Activated B cell treated with CpG ODN at 0.5 μM for 24 hours (primary cell): ENCODE data around the gene SLC4A2. TPM values are rescaled to one million over a fixed set of nuclear protein-coding genes. Genes with fewer than 3 reads are reported as not detected.

Experiments used
- ATAC-seq: fragments of 200-7000 bp; cut with Tn5 transposase; one replicate; pipeline ENCODE4 v1.10.0; 2021; ENCODE audit warnings: low read depth, mild to moderate bottlenecking, moderate library complexity
- CTCF ChIA-PET: fragments of 350-600 bp; sonication (Branson Sonifier 250); formaldehyde crosslinking; loops from one replicate; lab custom pipeline; 2021; ENCODE audit warnings: antibody characterized with exemption; lab: Charles Lee
- POLR2A ChIA-PET: fragments of 350-600 bp; sonication (Branson Sonifier 250); formaldehyde crosslinking; loops from one replicate; lab custom pipeline; 2021; ENCODE audit warnings: antibody characterized with exemption; lab: Charles Lee
- DNase-seq: peaks from one replicate; pipeline ENCODE4 v3.0.0; 2022
- H3K27ac Mint-ChIP-seq: one replicate; pipeline ENCODE4 v1.8.0; 2020; ENCODE audit warnings: mixed read lengths
- H3K27me3 Mint-ChIP-seq: one replicate; pipeline ENCODE4 v1.8.0; 2021; ENCODE audit warnings: mixed read lengths
- H3K36me3 Mint-ChIP-seq: one replicate; pipeline ENCODE4 v1.8.0; 2021; ENCODE audit warnings: low read depth, mixed read lengths
- H3K4me1 Mint-ChIP-seq: one replicate; pipeline ENCODE4 v1.8.0; 2021; ENCODE audit warnings: mixed read lengths
- H3K4me3 Mint-ChIP-seq: one replicate; pipeline ENCODE4 v1.8.0; 2020; ENCODE audit warnings: mild to moderate bottlenecking, mixed read lengths
- H3K9me3 Mint-ChIP-seq: one replicate; pipeline ENCODE4 v1.8.0; 2020; ENCODE audit warnings: mixed read lengths
- intact Hi-C: fragments of 100-400 bp; cut with micrococcal nuclease; formaldehyde crosslinking; loops from one replicate; pipeline ENCODE4 v1.15.1; 2024
- total RNA-seq: library from RNA; stranded (reverse); gene quantifications from 2 replicates; pipeline ENCODE4 v1.2.3, GENCODE V29; 2022
- TF ChIP-seq, protein P1 (sequence below): fragments of 200-600 bp; IDR thresholded peaks from one replicate; pipeline ENCODE4 v1.8.0; 2022; ENCODE audit warnings: antibody characterized with exemption, mild to moderate bottlenecking

The SLC4A2 gene
- total RNA-seq, 1 donor from 2014 or later = 72.5 TPM

- intact Hi-C loops = no loop called here
- CTCF ChIA-PET = no interaction called here
- Mint-ChIP-seq H3K9me3 (no peaks in the 10 kb centered on the region), H3K27ac (no peak overlapping the region), H3K4me1 (peaks cover 27% of the 10 kb centered on the region), H3K27me3 (no peaks in the 10 kb centered on the region), H3K36me3 (peaks cover 38% of the 10 kb centered on the region), H3K4me3 (no peak overlapping the region)
- TF ChIP-seq, protein P1, sequence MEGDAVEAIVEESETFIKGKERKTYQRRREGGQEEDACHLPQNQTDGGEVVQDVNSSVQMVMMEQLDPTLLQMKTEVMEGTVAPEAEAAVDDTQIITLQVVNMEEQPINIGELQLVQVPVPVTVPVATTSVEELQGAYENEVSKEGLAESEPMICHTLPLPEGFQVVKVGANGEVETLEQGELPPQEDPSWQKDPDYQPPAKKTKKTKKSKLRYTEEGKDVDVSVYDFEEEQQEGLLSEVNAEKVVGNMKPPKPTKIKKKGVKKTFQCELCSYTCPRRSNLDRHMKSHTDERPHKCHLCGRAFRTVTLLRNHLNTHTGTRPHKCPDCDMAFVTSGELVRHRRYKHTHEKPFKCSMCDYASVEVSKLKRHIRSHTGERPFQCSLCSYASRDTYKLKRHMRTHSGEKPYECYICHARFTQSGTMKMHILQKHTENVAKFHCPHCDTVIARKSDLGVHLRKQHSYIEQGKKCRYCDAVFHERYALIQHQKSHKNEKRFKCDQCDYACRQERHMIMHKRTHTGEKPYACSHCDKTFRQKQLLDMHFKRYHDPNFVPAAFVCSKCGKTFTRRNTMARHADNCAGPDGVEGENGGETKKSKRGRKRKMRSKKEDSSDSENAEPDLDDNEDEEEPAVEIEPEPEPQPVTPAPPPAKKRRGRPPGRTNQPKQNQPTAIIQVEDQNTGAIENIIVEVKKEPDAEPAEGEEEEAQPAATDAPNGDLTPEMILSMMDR = no peak
- no peak for ATAC-seq
- DNase-seq = no peak
- POLR2A ChIA-PET = interaction anchor here (0.6 to 0.9 kb wide), 3 partner anchors 17 to 814 kb away, joined by 3 read pairs; partner anchors contain the start of genes FASTK and PRKAG2
Observed at GRCh38 chr7:151063212-151063561, 3.8 kb downstream of the SLC4A2 start.

DNA sequence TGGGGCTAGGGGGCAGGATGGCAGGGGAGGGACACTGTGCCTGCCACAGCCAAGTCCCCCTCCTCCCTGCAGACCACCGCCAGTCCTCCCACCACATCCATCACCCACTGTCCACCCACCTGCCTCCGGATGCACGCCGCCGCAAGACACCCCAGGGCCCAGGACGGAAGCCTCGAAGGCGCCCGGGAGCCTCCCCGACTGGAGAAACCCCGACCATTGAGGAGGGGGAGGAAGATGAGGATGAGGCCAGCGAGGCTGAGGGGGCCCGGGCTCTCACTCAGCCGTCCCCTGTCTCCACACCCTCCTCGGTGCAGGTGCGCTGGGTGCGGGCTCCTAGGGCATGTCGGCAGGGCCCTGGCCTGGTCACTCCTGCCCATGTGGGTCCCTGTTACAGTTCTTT lies 5.1 kb downstream of the SLC4A2 start:
- intact Hi-C loops = no loop called here
- ATAC-seq (no peak), DNase-seq (no peak)
- H3K36me3 Mint-ChIP-seq = peaks cover 39% of the 10 kb centered on the region
- TF ChIP-seq, protein P1 = no peak
- H3K27me3 Mint-ChIP-seq = no peaks in the 10 kb centered on the region
- no peak overlapping the region for H3K27ac Mint-ChIP-seq
- no peaks in the 10 kb centered on the region for H3K9me3 Mint-ChIP-seq
- H3K4me1 Mint-ChIP-seq = peaks cover 18% of the 10 kb centered on the region
- ChIA-PET CTCF (no interaction called here), POLR2A (interaction anchor here (0.6 kb wide), 1 partner anchor 51 kb away, joined by 6 read pairs; no protein-coding TSS in a partner anchor)
- no peak overlapping the region for H3K4me3 Mint-ChIP-seq

DNA sequence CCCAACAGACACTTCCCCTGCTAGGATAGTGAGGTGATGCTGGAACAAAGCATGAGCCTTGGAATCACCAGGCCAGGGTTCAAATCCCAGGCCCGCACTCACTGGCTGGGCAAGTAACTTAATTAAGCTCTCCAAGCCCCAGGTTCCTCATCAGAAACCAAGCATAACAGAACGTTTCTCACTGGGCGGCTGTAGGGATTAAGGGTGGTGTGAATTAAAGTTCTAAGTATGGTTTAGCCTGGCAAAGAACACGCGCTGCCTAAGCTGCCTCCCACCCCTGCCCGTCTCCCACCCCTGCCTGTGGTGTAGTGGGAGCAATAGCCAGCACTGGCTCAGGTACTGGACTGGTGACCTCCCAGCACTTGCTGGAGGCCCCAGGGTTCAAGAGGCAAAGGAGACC lies 5.6 kb downstream of the SLC4A2 start:
- POLR2A ChIA-PET = no interaction called here
- peaks cover 42% of the 10 kb centered on the region for H3K36me3 Mint-ChIP-seq

DNA sequence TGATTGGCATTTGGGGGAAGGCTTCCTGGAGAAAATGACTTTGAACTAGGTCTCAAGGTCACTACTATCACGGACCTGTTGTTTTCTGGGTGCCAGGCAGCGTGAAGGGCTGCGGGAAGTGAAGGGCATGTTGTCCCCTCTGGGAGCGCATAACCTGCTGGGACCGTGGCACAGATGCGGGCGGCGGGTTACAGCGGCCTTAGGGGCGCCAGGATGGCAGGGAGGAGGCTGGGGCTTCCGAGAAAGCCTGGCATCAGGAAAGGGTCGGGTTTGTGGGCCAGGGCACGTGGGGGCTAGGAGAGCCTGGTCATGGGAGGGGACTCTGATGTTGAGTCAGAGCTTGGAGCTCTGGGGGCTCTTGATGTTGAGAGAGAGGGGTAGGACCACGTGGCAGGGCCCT lies 6.1 kb downstream of the SLC4A2 start:
- no peaks in the 10 kb centered on the region for H3K27me3 Mint-ChIP-seq
- no peak overlapping the region for H3K27ac Mint-ChIP-seq
- H3K4me1 Mint-ChIP-seq = peaks cover 12% of the 10 kb centered on the region
- H3K36me3 Mint-ChIP-seq = peaks cover 48% of the 10 kb centered on the region
- DNase-seq = no peak
- POLR2A ChIA-PET = no interaction called here
- H3K4me3 Mint-ChIP-seq = no peak overlapping the region
- no peak for ATAC-seq
- H3K9me3 Mint-ChIP-seq = no peaks in the 10 kb centered on the region
- intact Hi-C loops = no loop called here
- CTCF ChIA-PET = no interaction called here
- TF ChIP-seq, protein P1 = no peak

More for the DNA sequence above, 5.6 kb downstream of the SLC4A2 start:
- intact Hi-C loops = no loop called here
- H3K9me3 Mint-ChIP-seq = no peaks in the 10 kb centered on the region
- H3K27ac Mint-ChIP-seq = no peak overlapping the region
- ATAC-seq (no peak), DNase-seq (no peak)
- H3K4me1 Mint-ChIP-seq = peaks cover 17% of the 10 kb centered on the region
- no peaks in the 10 kb centered on the region for H3K27me3 Mint-ChIP-seq
- CTCF ChIA-PET = no interaction called here
- no peak overlapping the region for H3K4me3 Mint-ChIP-seq
- TF ChIP-seq, protein P1 = no peak

DNA sequence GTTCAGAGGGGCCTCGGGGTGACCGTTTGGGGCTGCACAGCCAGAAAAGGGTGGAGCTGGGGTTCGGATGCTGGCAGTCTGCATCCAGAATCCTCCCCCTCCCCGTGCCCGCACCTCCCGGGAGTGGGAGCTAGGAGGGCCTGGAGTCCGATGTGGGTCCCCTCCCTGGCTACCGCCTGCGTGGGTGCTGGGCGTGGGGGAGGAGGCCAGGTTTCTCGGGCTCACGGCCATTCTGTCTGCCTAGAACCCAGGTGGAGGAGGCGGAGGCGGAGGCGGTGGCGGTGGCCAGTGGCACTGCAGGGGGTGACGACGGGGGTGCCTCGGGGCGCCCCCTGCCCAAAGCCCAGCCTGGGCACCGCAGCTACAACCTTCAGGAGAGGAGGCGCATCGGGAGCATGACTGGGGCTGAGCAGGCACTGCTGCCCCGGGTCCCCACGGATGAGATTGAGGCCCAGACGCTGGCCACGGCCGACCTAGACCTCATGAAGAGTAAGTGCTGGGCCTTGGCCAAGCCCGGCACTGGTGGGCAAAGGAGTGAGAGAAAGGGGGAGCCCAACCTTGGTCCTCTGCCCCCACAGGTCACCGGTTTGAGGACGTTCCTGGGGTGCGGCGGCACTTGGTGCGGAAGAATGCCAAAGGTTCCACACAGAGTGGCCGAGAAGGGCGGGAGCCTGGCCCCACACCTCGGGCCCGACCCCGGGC lies 7.0 kb downstream of the SLC4A2 start:
- ATAC-seq (no peak), DNase-seq (no peak)
- Mint-ChIP-seq H3K4me1 (peaks cover 3% of the 10 kb centered on the region), H3K4me3 (no peak overlapping the region), H3K27ac (no peak overlapping the region), H3K9me3 (no peaks in the 10 kb centered on the region), H3K27me3 (no peaks in the 10 kb centered on the region), H3K36me3 (peaks cover 55% of the 10 kb centered on the region)
- TF ChIP-seq, protein P1 = no peak
- POLR2A ChIA-PET = no interaction called here
- intact Hi-C loops = no loop called here
- CTCF ChIA-PET = no interaction called here
